ENCODE data around the gene C1QTNF1. TPM values are rescaled to one million over a fixed set of nuclear protein-coding genes. Genes with fewer than 3 reads are reported as not detected.

The C1QTNF1 gene
- total and polyA plus RNA-seq, 2 donors (not counting 1 experiment from before 2014, with no cell fraction given), result not detected

DNA sequence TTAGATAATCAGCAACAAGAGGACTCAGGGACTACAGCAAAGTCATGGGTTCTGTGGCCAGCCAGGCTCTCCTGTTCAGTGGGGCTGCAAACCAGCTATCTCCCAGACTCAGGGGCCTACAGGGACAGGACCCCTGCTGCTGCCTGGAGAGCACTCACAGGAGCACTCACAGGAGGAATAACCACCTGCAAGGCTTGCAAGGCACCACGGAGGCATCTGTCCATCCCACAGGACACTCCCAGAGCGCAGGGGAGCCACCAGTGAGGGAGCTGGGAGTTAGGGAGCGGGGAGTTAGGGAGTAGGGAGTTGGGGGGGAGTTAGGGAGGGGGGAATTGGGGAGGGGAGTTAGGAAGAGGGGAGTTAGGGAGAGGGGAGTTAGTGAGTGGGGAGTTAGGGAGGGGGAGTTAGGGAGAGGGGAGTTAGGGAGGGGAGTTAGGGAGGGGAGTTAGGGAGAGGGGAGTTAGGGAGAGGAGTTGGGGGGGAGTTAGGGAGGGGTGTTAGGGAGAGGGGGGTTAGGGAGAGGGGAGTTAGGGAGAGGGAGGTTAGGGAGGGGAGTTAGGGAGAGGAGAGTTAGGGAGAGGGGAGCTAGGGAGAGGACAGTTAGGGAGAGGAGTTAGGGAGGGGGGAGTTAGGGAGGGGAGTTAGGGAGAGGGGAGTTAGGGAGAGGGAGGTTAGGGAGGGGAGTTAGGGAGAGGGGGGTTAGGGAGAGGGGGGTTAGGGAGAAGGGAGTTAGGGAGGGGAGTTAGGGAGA, 20.1 kb upstream of the C1QTNF1 start:
- ChIA-PET CTCF (interaction anchor here (1.3 kb wide), 1 partner anchor 11 kb away, joined by 5 read pairs; no protein-coding TSS in a partner anchor), POLR2A (no interaction called here)
- WGBS (ENCODE audit: insufficient coverage), result 80% methylated on average over 1 of the region's 3 CpGs
- peaks cover 38% of the 10 kb centered on the region for H3K4me1 Mint-ChIP-seq
- DNase-seq (no peak), ATAC-seq (ENCODE audit: low read depth) (no peak)
- H3K4me3 Mint-ChIP-seq, result no peak overlapping the region
- H3K4me3 ChIP-seq (ENCODE audit: control extremely low read depth in 1 of 5, extremely low read depth in 1 of 5, insufficient read depth in 1 of 5, low read depth in 2 of 5, low read length in 4 of 5), result no peak overlapping the region
- H3K36me3 ChIP-seq (replicated peaks in 1 of 2; ENCODE audit: control extremely low read depth in 1 of 2, control insufficient read depth in 1 of 2, extremely low read depth in 1 of 2, insufficient read depth in 2 of 2, low read length in 1 of 2), result peaks cover 0 to 40% of the 10 kb centered on the region in 2 experiments
- TF ChIP-seq, protein P1, sequence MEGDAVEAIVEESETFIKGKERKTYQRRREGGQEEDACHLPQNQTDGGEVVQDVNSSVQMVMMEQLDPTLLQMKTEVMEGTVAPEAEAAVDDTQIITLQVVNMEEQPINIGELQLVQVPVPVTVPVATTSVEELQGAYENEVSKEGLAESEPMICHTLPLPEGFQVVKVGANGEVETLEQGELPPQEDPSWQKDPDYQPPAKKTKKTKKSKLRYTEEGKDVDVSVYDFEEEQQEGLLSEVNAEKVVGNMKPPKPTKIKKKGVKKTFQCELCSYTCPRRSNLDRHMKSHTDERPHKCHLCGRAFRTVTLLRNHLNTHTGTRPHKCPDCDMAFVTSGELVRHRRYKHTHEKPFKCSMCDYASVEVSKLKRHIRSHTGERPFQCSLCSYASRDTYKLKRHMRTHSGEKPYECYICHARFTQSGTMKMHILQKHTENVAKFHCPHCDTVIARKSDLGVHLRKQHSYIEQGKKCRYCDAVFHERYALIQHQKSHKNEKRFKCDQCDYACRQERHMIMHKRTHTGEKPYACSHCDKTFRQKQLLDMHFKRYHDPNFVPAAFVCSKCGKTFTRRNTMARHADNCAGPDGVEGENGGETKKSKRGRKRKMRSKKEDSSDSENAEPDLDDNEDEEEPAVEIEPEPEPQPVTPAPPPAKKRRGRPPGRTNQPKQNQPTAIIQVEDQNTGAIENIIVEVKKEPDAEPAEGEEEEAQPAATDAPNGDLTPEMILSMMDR (IDR thresholded peaks at IDR 0.05), result no peak
- TF ChIP-seq EZH2 (IDR thresholded peaks at IDR 0.05; ENCODE audit: borderline replicate concordance, insufficient read depth, low read depth, low read length, poor library complexity, severe bottlenecking), result no peak
- no peaks in the 10 kb centered on the region for H3K9me3 ChIP-seq (ENCODE audit: control extremely low read depth in 1 of 3, control insufficient read depth in 2 of 3, insufficient read depth in 1 of 3, low read length in 2 of 3)
- peaks cover 94% of the 10 kb centered on the region for H4K20me1 ChIP-seq (ENCODE audit: control insufficient read depth, insufficient read depth, low read length, poor library complexity, severe bottlenecking)
- H3K9ac ChIP-seq (ENCODE audit: low read length), result no peak overlapping the region
- H3K9me3 Mint-ChIP-seq (ENCODE audit: insufficient read depth), result no peaks in the 10 kb centered on the region
- no peak overlapping the region for H2AFZ ChIP-seq (ENCODE audit: insufficient read depth, low read depth, low read length, poor library complexity, severe bottlenecking)
- H3K4me2 ChIP-seq (replicated peaks; ENCODE audit: low read depth, low read length, poor library complexity, severe bottlenecking), result no peak overlapping the region
- intact Hi-C loops (cut with micrococcal nuclease), result no loop called here
- H3K27ac Mint-ChIP-seq, result no peak overlapping the region
- no peak overlapping the region for H3K27ac ChIP-seq (ENCODE audit: low read length in 2 of 2)
- no peaks in the 10 kb centered on the region for H3K27me3 Mint-ChIP-seq
- H3K79me2 ChIP-seq (ENCODE audit: control insufficient read depth, insufficient read depth, low read length), result peaks cover 86% of the 10 kb centered on the region
- H3K27me3 ChIP-seq (replicated peaks in 1 of 4; ENCODE audit: control extremely low read depth in 1 of 4, control insufficient read depth in 3 of 4, insufficient read depth in 4 of 4, low read length in 3 of 4), result no peaks in the 10 kb centered on the region
- H3K4me1 ChIP-seq (ENCODE audit: control insufficient read depth in 2 of 2, insufficient read depth in 2 of 2, low read length in 2 of 2), result peaks cover 18 to 27% of the 10 kb centered on the region in 2 donors

DNA sequence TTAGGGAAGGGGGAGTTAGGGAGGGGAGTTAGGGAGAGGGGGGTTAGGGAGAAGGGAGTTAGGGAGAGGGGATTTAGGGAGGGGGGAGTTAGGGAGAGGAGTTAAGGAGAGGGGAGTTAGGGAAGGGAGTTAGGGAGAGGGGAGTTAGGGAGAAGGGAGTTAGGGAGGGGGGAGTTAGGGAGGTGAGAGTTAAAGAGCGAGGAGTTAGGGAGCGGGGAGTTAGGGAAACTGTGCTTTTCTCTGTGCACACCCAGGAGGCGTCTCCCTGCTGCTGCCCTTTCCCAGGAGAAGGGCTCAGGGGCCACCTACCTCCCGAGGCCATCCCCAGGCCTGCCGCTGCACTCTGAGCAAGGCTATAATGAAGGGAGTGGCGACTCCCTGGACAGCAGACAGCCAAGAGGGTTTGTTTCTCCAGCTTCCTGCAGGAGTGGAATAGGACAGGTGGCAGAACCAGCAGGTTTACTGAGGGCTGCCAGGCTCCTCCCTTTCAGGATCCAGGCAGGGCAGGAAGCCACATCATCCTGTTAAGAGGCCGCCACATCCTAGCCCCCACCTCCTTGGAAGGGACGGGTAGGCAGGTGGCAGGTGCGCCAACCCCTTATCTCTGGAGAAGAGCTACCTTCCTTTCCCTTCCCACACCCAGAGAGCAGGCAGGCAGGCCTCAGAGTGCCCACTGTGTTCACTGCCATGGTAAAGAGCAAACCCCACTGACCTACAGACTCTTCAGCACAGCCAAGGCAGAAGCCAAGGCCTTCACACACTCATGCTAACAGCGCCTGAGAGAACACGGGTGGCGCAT, 18.7 kb upstream of the C1QTNF1 start:
- ATAC-seq (ENCODE audit: low read depth) (no peak), DNase-seq (no peak)
- TF ChIP-seq, protein P1 (IDR thresholded peaks at IDR 0.05), result no peak
- TF ChIP-seq EZH2 (IDR thresholded peaks at IDR 0.05; ENCODE audit: borderline replicate concordance, insufficient read depth, low read depth, low read length, poor library complexity, severe bottlenecking), result no peak
- no peak overlapping the region for H3K4me2 ChIP-seq (replicated peaks; ENCODE audit: low read depth, low read length, poor library complexity, severe bottlenecking)
- CTCF ChIA-PET, result no interaction called here
- H3K4me3 ChIP-seq (ENCODE audit: control extremely low read depth in 1 of 5, extremely low read depth in 1 of 5, insufficient read depth in 1 of 5, low read depth in 2 of 5, low read length in 4 of 5), result no peak overlapping the region
- H3K27ac ChIP-seq (ENCODE audit: low read length in 2 of 2), result no peak overlapping the region
- H3K9me3 Mint-ChIP-seq (ENCODE audit: insufficient read depth), result no peaks in the 10 kb centered on the region
- intact Hi-C loops (cut with micrococcal nuclease), result no loop called here
- peaks cover 0 to 34% of the 10 kb centered on the region in 2 experiments for H3K36me3 ChIP-seq (replicated peaks in 1 of 2; ENCODE audit: control extremely low read depth in 1 of 2, control insufficient read depth in 1 of 2, extremely low read depth in 1 of 2, insufficient read depth in 2 of 2, low read length in 1 of 2)
- H3K27me3 ChIP-seq (replicated peaks in 1 of 4; ENCODE audit: control extremely low read depth in 1 of 4, control insufficient read depth in 3 of 4, insufficient read depth in 4 of 4, low read length in 3 of 4), result no peaks in the 10 kb centered on the region
- H3K9me3 ChIP-seq (ENCODE audit: control extremely low read depth in 1 of 3, control insufficient read depth in 2 of 3, insufficient read depth in 1 of 3, low read length in 2 of 3), result no peaks in the 10 kb centered on the region
- no peak overlapping the region for H3K4me3 Mint-ChIP-seq
- H4K20me1 ChIP-seq (ENCODE audit: control insufficient read depth, insufficient read depth, low read length, poor library complexity, severe bottlenecking), result peaks cover 81% of the 10 kb centered on the region
- peaks cover 24 to 36% of the 10 kb centered on the region in 2 donors for H3K4me1 ChIP-seq (ENCODE audit: control insufficient read depth in 2 of 2, insufficient read depth in 2 of 2, low read length in 2 of 2)
- peaks cover 94% of the 10 kb centered on the region for H3K79me2 ChIP-seq (ENCODE audit: control insufficient read depth, insufficient read depth, low read length)
- H3K27me3 Mint-ChIP-seq, result no peaks in the 10 kb centered on the region
- POLR2A ChIA-PET, result no interaction called here
- no peak overlapping the region for H3K27ac Mint-ChIP-seq
- peaks cover 47% of the 10 kb centered on the region for H3K4me1 Mint-ChIP-seq
- H3K9ac ChIP-seq (ENCODE audit: low read length), result no peak overlapping the region
- WGBS (ENCODE audit: insufficient coverage), result 71% methylated on average over 12 of the region's 12 CpGs
- H2AFZ ChIP-seq (ENCODE audit: insufficient read depth, low read depth, low read length, poor library complexity, severe bottlenecking), result no peak overlapping the region

Measured in B cell (primary cell).